HG02571 (cell line): ENCODE data around the gene TRAF2.
A peak's percentile ranks its signal among the peaks of the same experiment; 100 is the strongest.
"Not testable (repeated sequence)": the region's sequence is repeated elsewhere in the genome, so short reads cannot be mapped to it uniquely, and the experiment has no call there.

ENCODE experiments used
- ATAC-seq: cut with Tn5 transposase; IDR thresholded peaks from one replicate; pipeline ENCODE4 v1.9.1; 2021; ENCODE audit warnings: mild to moderate bottlenecking, moderate library complexity; ENCODE audit not compliant: unreplicated experiment

The TRAF2 gene

DNA sequence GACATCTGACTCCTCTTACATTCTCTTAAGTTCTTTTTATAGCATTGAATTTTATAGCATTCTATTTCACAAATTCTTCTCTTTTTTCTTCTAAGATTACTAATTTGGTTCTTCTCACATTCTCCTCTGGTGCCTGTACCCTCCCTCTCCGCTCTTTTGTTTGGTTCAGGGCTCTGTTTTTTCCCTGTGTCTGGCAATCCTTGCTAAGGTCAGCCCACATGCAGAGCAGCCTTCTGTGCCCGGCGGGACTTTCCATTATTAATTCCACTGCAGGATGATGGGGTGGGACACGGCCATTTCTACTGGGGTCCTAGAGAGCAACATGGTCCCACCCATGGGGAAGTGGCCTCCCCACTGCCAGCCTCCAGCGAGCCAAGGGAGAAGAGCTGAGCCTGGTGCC lies 9.8 kb upstream of the TRAF2 start:
- ATAC-seq = no peak

- ATAC-seq = no peak
Observed at GRCh38 chr9:136880651-136881050, 5.7 kb upstream of the TRAF2 start.

GRCh38 chr9:136881691-136882108 lies 4.6 kb upstream of the TRAF2 start:
- ATAC-seq = no peak

- ATAC-seq = no peak
Observed at GRCh38 chr9:136882109-136882946, 4.0 kb upstream of the TRAF2 start.

DNA sequence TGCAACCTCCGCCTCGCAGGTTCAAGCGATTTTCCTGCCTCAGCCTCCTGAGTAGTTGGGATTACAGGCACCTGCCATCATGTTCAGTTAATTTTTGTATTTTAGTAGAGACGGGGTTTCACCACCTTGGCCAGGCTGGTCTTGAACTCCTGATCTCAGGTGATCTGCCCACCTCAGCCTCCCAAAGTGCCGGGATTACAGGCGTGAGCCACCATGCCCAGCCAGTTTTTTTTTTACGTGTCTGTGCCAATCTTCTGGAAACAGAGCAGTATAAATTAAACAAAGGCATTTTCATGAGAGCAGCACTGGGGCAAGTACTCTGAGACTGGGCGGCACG lies 3.4 kb upstream of the TRAF2 start:
- not testable (repeated sequence) for ATAC-seq

DNA sequence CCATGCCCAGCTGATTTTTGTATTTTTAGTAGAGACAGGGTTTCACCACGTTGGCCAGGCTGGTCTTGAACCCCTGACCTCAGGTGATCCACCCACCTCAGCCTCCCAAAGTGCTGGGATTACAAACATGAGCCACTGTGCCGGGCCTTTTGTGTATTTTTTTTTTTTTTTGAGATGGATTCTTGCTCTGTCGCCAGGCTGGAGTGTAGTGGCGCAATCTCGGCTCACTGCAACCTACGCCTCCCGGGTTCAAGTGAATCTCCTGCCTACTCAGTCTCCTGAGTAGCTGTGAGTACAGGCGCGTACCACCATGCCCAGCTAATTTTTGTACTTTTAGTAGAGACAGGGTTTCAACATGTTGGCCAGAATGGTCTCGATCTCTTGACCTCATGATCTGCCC lies 2.6 kb upstream of the TRAF2 start:
- ATAC-seq = not testable (repeated sequence)

DNA sequence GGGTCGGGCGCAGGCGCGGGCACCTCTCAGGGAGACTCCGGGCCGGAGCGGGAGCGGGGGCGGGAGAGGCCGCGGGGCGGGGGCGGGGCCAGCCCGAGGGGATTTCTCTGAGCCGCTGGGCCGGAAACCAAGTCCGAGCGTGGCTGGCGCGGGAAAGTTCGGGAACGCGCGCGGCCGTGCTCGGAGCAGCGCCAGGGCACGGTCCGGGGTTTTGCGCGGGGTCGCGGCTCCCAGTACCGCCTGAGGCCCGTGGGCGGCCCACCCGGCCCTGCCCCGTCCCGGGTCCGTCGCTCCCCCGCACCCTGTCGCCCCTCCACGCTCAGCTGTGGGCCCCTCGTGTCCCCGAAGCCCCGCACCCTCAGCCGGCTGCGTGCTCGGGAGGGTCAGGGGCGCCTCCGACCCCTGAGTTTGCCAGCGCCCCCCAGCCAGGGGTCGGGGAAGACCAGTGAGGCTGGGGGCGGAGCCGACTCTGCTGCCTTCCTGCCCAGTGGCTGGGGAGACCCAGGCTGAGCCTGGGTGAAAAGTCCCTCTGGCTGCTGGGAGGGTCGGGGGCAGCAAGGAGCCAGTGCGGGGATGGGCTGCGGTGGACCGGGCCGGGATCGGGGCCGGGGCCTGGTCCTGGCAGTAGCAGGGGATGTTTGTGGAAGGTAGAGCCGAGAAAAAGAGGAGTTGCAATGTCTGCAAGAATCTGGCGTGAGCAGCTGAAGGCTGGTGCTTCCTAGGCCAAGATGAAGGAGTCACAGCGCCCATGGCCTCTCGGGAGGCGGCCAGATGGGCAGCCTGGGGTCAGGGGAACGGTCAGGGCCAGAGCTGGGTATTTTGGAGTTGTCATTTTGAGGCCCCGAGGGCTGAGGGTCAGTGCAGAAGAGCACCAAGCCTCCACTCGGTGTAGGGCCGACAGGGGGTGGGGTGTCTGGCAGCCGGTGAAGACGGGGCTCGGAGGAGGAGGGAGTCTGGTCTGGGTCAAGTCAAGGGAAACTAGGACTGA lies 588 bp downstream of the TRAF2 start:
- peak; percentile 22 for ATAC-seq

DNA sequence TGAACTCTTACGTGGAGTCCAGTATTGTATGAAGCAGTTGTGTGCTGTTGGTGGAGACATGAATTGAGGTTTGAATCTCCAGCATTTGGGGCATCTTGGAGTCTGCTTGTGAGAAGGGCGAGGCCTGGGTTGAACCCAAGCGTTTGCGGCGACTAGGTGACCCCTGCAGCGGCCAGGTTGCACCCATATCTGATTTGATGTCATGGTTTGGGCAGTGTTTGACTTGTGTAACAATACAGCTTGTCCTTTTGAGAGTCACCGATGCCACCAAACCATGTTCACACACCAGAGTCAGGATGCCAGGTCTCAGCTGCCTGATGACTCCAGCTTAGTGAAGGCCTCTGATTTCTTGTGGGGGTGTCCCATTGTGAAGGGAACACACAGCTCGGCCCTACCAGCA lies 2.1 kb downstream of the TRAF2 start:
- no peak for ATAC-seq

DNA sequence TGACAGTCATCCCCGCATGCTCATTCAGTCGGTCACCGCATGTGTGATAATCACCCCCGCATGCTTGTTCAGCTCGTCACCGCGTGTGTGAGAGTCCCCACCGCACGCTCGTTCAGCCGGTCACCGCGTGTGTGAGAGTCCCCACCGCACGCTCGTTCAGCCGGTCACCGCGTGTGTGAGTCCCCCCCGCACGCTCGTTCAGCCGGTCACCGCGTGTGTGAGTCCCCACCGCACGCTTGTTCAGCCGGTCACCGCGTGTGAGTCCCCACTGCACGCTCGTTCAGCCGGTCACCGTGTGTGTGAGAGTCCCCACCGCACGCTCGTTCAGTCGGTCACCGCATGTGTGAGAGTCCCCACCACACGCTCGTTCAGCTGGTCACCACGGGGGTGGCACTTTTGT lies 3.5 kb downstream of the TRAF2 start:
- no peak for ATAC-seq

DNA sequence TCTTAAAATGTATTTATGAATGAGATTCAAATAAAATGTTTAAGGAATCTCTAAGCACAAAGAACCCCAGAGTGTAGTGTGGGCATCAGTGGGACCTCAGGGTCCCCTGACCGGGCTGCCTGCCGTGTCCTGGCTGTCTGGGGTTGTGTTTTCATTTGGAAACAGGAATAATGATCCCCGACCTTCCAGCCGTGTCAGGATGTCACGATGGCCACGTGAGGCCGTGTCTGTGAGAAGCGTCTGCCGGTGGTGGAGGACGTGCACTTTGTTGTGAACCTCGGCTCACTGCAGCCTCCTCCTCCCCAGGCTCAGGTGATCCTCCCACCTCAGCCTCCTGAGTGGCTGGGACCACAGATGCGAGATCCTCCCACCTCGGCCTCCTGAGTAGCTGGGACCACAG lies 4.3 kb downstream of the TRAF2 start:
- no peak for ATAC-seq

GRCh38 chr9:136896027-136896426 lies 9.7 kb downstream of the TRAF2 start:
- no peak for ATAC-seq

- no peak for ATAC-seq
Observed at GRCh38 chr9:136898483-136899100, 12.3 kb downstream of the TRAF2 start.

DNA sequence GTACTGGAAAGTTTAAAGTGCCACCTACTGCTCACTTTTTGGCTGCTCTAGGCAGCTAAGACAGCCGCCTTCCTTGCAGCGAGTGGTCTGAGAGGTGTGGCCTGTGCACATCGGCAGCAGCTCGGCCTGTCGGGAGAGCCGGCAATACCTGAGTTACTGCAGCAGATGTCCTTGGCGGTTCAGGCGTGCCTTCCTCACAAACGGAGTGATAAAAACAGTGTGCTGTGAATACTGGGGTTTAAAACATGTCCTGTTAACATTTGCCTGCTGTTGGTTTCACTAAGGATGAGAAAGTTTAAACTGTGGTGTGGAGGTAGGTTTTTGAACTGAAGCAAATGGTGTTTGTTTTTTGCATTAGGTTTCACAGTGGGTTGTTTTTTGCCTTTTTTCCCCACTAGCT lies 12.9 kb downstream of the TRAF2 start:
- ATAC-seq = peak; percentile 36

- no peak for ATAC-seq
Observed at GRCh38 chr9:136900556-136900955, 14.2 kb downstream of the TRAF2 start.

GRCh38 chr9:136900988-136901515 lies 14.7 kb downstream of the TRAF2 start:
- no peak for ATAC-seq

GRCh38 chr9:136901516-136902258 lies 15.4 kb downstream of the TRAF2 start:
- ATAC-seq = peak; percentile 52

GRCh38 chr9:136902259-136902821 lies 16.0 kb downstream of the TRAF2 start:
- ATAC-seq = peak; percentile 38

- ATAC-seq = no peak
Observed at GRCh38 chr9:136903041-136903554, 16.8 kb downstream of the TRAF2 start.

DNA sequence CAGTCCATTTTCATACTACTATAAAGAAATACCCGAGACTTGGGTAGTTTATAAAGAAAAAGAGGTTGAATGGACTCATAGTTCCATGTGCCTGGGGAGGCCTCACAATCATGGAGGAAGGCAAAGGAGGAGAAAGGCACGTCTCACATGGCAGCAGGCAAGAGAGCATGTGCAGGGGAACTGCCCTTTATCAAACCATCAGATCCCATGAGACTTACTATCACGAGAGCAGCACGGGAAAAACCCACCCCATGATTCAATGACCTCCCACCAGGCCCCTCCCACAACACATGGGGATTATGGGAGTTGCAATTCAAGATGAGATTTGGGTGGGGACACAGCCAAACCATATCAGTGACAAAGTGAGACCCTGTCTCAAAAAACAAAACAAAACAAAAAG lies 19.9 kb downstream of the TRAF2 start:
- ATAC-seq = no peak
